PFSK-1 (cell line): ENCODE data around the gene GK2. TPM values are rescaled to one million over a fixed set of nuclear protein-coding genes. Genes with fewer than 3 reads are reported as not detected.

Experiments
- FOXP2 ChIP-seq: optimal IDR thresholded peaks from 2 replicates; pipeline ENCODE3; 2011; ENCODE audit warnings: borderline replicate concordance, control low read depth, inconsistent platforms; ENCODE audit not compliant: insufficient read depth; ENCODE audit errors: extremely low read length, extremely low read depth
- POLR2AphosphoS5 ChIP-seq: IDR thresholded peaks from 2 replicates; pipeline ENCODE4 v1.6.1; 2012; ENCODE audit warnings: low read depth, mild to moderate bottlenecking, control low read depth, low read length, moderate library complexity
- REST ChIP-seq, 2 experiments: IDR thresholded peaks; 2 replicates each; pipeline versions ENCODE4 v1.6.1 to v1.8.0; 2011 to 2012; ENCODE audit warnings: low read depth in 2 of 2, low read length in 2 of 2, control low read depth in 1 of 2, inconsistent platforms in 1 of 2, mild to moderate bottlenecking in 1 of 2, moderate library complexity in 1 of 2; ENCODE audit not compliant: insufficient read depth in 1 of 2
- SIN3A ChIP-seq: IDR thresholded peaks from 2 replicates; pipeline ENCODE4 v1.6.1; 2012; ENCODE audit warnings: mild to moderate bottlenecking, low read length, moderate library complexity, borderline replicate concordance; ENCODE audit not compliant: insufficient read depth
- TAF1 ChIP-seq: IDR thresholded peaks from 2 replicates; pipeline ENCODE4 v1.6.1; 2012; ENCODE audit warnings: low read length, control low read depth, borderline replicate concordance; ENCODE audit not compliant: insufficient read depth
- polyA plus RNA-seq: library from polyadenylated mRNA; unstranded; fragments of >200 nt; gene quantifications from one replicate; pipeline ENCODE4 v1.2.1, GENCODE V29; 2012; ENCODE audit warnings: low read depth, missing spikeins; ENCODE audit not compliant: insufficient read length

The GK2 gene
- polyA plus RNA-seq, result not detected

GRCh38 chr4:79408063-79408462, at the start of gene GK2:
Gene GK2, minus strand, starts transcription at chr4:79408228. Its CDS starts 28 bp downstream, at chr4:79408200.
- TF ChIP-seq SIN3A (no peak), REST (IDR thresholded peaks at IDR 0.05; ENCODE audit: insufficient read depth in 1 of 2, low read depth in 2 of 2, low read length in 2 of 2) (no peak)

GRCh38 chr4:79455216-79455615, 47.2 kb upstream of the GK2 start:
- no peak for TF ChIP-seq REST (IDR thresholded peaks at IDR 0.05; ENCODE audit: insufficient read depth in 1 of 2, low read depth in 2 of 2, low read length in 2 of 2)
- TF ChIP-seq POLR2AphosphoS5, result no peak
- TF ChIP-seq SIN3A, result no peak
- no peak for TF ChIP-seq FOXP2
- TF ChIP-seq TAF1, result no peak

- TF ChIP-seq FOXP2, result no peak
- TF ChIP-seq REST (IDR thresholded peaks at IDR 0.05; ENCODE audit: insufficient read depth in 1 of 2, low read depth in 2 of 2, low read length in 2 of 2), result no peak
- no peak for TF ChIP-seq SIN3A
- TF ChIP-seq POLR2AphosphoS5, result no peak
- TF ChIP-seq TAF1, result no peak
Observed at GRCh38 chr4:79454656-79455055, 46.6 kb upstream of the GK2 start.

- TF ChIP-seq REST (IDR thresholded peaks at IDR 0.05; ENCODE audit: insufficient read depth in 1 of 2, low read depth in 2 of 2, low read length in 2 of 2), result no peak
- no peak for TF ChIP-seq TAF1
- TF ChIP-seq FOXP2, result no peak
- TF ChIP-seq SIN3A, result no peak
- TF ChIP-seq POLR2AphosphoS5, result no peak
Observed at GRCh38 chr4:79450053-79450452, 42.0 kb upstream of the GK2 start.

GRCh38 chr4:79446145-79446544, 38.1 kb upstream of the GK2 start:
- no peak for TF ChIP-seq SIN3A
- no peak for TF ChIP-seq POLR2AphosphoS5
- no peak for TF ChIP-seq TAF1
- TF ChIP-seq REST (IDR thresholded peaks at IDR 0.05; ENCODE audit: insufficient read depth in 1 of 2, low read depth in 2 of 2, low read length in 2 of 2), result no peak
- TF ChIP-seq FOXP2, result no peak
